Peyer's patch (tissue), 4 donors: Measurements from ENCODE around the gene TEX35. TPM values are rescaled to one million over a fixed set of nuclear protein-coding genes. Genes with fewer than 3 reads are reported as not detected.

Source experiments
- DNase-seq, 3 donors: peaks; one replicate each; pipeline ENCODE4 v3.0.0-alpha.2; 2017 to 2019
- H3K27ac ChIP-seq, 4 donors: fragments of 200-600 bp; sonication (generic); one replicate each; pipeline ENCODE4 v1.5.1; 2016 to 2019
- H3K27me3 ChIP-seq, 2 donors: fragments of 200-600 bp; sonication (generic); one replicate each; pipeline ENCODE4 v1.5.1; 2019
- H3K36me3 ChIP-seq, 3 donors: fragments of 200-600 bp; sonication (generic); one replicate each; pipeline ENCODE4 v1.5.1; 2016 to 2019
- H3K4me1 ChIP-seq, 4 donors: fragments of 200-600 bp; sonication (generic); one replicate each; pipeline ENCODE4 v1.5.1; 2016 to 2019
- H3K4me3 ChIP-seq, 4 donors: fragments of 200-600 bp; sonication (generic); 1 replicate in 3 of 4; 2 replicates in 1 of 4; pipeline ENCODE4 v1.5.1; 2016 to 2019; ENCODE audit warnings: mild to moderate bottlenecking in 1 of 4
- H3K9me3 ChIP-seq, 4 donors: fragments of 200-600 bp; sonication (generic); one replicate each; pipeline ENCODE4 v1.5.1; 2016 to 2019; ENCODE audit warnings: mild to moderate bottlenecking in 1 of 4
- POLR2A ChIP-seq, 2 donors: fragments of 450-650 bp; IDR thresholded peaks; one replicate each; pipeline ENCODE4 v1.5.1; 2017; ENCODE audit warnings: antibody characterized with exemption in 2 of 2, mild to moderate bottlenecking in 2 of 2, moderate library complexity in 2 of 2
- total RNA-seq, 4 donors: library from RNA; depleted of rRNA; stranded (reverse); fragments of >200 nt; gene quantifications; one replicate each; pipeline ENCODE4 v1.1.0, GENCODE V29; 2016
- TF ChIP-seq, protein P1 (sequence below), 6 experiments: fragments of 450-650 bp in 4 of 6; fragments of 200-600 bp in 2 of 6; sonication (generic) in 1 of 6; IDR thresholded peaks; one replicate each; pipeline ENCODE4 v1.5.1; 2017 to 2019; ENCODE audit warnings: antibody characterized with exemption in 6 of 6, mild to moderate bottlenecking in 3 of 6, moderate library complexity in 1 of 6

The TEX35 gene
- total RNA-seq, 4 donors from 2014 or later = not detected

DNA sequence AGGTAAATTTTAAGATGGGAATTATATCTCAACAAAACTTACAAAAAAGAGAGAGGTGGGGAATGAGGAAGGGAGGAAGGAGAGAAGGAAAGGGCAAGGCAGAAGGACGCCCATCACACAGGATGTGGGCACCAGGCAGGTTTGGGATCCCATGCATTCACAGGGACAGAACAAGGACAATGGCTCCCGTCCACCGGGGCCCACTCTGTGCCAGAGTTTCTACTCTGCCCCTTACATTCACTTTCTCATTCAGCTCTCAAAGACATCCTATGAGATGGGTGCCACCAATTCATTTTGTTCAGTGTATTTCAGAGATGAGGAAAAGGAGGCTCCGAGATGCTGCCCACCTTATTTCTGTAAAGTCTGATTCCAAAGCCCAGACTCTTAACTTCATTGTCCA is 23.5 kb upstream of the TEX35 start:
- Histone ChIP-seq H3K27ac (no peak overlapping the region), H3K27me3 (no peaks in the 10 kb centered on the region), H3K4me3 (no peak overlapping the region), H3K4me1 (peaks cover 0 to 7% (median 0%) of the 10 kb centered on the region in 4 donors), H3K9me3 (no peaks in the 10 kb centered on the region), H3K36me3 (no peaks in the 10 kb centered on the region)
- TF ChIP-seq, protein P1, sequence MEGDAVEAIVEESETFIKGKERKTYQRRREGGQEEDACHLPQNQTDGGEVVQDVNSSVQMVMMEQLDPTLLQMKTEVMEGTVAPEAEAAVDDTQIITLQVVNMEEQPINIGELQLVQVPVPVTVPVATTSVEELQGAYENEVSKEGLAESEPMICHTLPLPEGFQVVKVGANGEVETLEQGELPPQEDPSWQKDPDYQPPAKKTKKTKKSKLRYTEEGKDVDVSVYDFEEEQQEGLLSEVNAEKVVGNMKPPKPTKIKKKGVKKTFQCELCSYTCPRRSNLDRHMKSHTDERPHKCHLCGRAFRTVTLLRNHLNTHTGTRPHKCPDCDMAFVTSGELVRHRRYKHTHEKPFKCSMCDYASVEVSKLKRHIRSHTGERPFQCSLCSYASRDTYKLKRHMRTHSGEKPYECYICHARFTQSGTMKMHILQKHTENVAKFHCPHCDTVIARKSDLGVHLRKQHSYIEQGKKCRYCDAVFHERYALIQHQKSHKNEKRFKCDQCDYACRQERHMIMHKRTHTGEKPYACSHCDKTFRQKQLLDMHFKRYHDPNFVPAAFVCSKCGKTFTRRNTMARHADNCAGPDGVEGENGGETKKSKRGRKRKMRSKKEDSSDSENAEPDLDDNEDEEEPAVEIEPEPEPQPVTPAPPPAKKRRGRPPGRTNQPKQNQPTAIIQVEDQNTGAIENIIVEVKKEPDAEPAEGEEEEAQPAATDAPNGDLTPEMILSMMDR (IDR thresholded peaks at IDR 0.05) = no peak
- TF ChIP-seq POLR2A (IDR thresholded peaks at IDR 0.05) = no peak
- DNase-seq = no peak

- no peak overlapping the region for H3K27ac ChIP-seq
- DNase-seq = peak in 1 of 3 donors; percentile 35
- H3K36me3 ChIP-seq = no peaks in the 10 kb centered on the region
- H3K27me3 ChIP-seq = no peaks in the 10 kb centered on the region
- TF ChIP-seq, protein P1 (IDR thresholded peaks at IDR 0.05) = no peak
- TF ChIP-seq POLR2A (IDR thresholded peaks at IDR 0.05) = no peak
- no peaks in the 10 kb centered on the region for H3K9me3 ChIP-seq
- H3K4me1 ChIP-seq = peaks cover 0 to 7% (median 0%) of the 10 kb centered on the region in 4 donors
- no peak overlapping the region for H3K4me3 ChIP-seq
These were observed 22.8 kb upstream of the TEX35 start for GRCh38 chr1:178490136-178490535.

DNA sequence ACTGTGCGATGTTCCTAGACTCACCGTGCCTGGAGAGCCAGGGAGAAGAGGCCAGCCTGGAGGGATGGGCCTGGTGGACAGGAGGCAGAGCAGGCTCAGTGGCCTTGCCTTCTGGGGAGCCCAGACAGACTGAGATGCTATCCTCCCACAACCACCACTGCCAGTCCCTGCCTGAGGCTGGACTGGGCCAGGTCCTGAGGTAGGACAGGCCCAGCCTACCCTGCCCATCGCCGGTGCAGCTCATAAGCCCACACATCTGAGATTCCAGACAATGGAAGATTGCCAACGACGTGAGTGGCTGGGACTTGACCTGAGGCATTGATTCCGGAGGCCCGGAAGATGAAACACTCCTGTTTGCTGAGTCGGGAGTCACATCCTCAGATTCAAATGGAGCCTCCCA is 21.9 kb upstream of the TEX35 start:
- H3K27me3 ChIP-seq = no peaks in the 10 kb centered on the region
- TF ChIP-seq POLR2A (IDR thresholded peaks at IDR 0.05) = no peak
- TF ChIP-seq, protein P1 (IDR thresholded peaks at IDR 0.05) = no peak
- DNase-seq = peak in 1 of 3 donors; percentile 34
- H3K27ac ChIP-seq = no peak overlapping the region
- peaks cover 0 to 7% (median 0%) of the 10 kb centered on the region in 4 donors for H3K4me1 ChIP-seq
- H3K36me3 ChIP-seq = no peaks in the 10 kb centered on the region
- H3K4me3 ChIP-seq = no peak overlapping the region
- no peaks in the 10 kb centered on the region for H3K9me3 ChIP-seq

DNA sequence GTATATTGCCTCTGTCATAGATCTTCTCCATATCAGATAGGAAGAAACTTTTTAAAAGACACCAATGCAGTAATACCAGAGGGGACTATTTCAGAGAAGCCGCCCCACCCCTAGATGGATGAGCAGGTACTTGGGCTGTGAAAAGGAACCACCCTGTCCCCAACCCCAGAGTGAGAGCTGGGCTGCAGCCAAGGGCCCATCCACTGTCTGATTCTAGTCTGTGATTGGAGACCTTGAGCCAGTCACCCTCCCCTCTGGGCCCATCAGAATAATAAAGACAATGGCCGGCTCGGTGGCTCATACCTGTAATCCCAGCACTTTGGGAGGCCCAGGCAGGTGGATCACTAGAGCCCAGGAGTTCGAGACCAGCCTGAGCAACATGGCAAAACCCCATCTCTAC is 21.2 kb upstream of the TEX35 start:
- TF ChIP-seq, protein P1 (IDR thresholded peaks at IDR 0.05) = no peak
- no peak for TF ChIP-seq POLR2A (IDR thresholded peaks at IDR 0.05)
- no peaks in the 10 kb centered on the region for H3K27me3 ChIP-seq
- no peak overlapping the region for H3K27ac ChIP-seq
- no peaks in the 10 kb centered on the region for H3K36me3 ChIP-seq
- peaks cover 0 to 3% (median 0%) of the 10 kb centered on the region in 4 donors for H3K4me1 ChIP-seq
- H3K4me3 ChIP-seq = no peak overlapping the region
- no peak for DNase-seq
- H3K9me3 ChIP-seq = no peaks in the 10 kb centered on the region

- TF ChIP-seq POLR2A (IDR thresholded peaks at IDR 0.05) = no peak
- TF ChIP-seq, protein P1 (IDR thresholded peaks at IDR 0.05) = no peak
- H3K4me1 ChIP-seq = no peaks in the 10 kb centered on the region
- no peaks in the 10 kb centered on the region for H3K27me3 ChIP-seq
- no peak overlapping the region for H3K4me3 ChIP-seq
- H3K36me3 ChIP-seq = no peaks in the 10 kb centered on the region
- no peak overlapping the region for H3K27ac ChIP-seq
- no peak for DNase-seq
- no peaks in the 10 kb centered on the region for H3K9me3 ChIP-seq
These were observed 20.6 kb upstream of the TEX35 start for GRCh38 chr1:178492341-178492740.

- peak in 1 of 3 donors; percentile 30 for DNase-seq
- Histone ChIP-seq H3K4me3 (no peak overlapping the region), H3K36me3 (no peaks in the 10 kb centered on the region)
These were observed 19.6 kb upstream of the TEX35 start for GRCh38 chr1:178493301-178493741.

More at GRCh38 chr1:178493301-178493741, 19.6 kb upstream of the TEX35 start:
- Histone ChIP-seq H3K4me1 (no peaks in the 10 kb centered on the region), H3K27me3 (no peaks in the 10 kb centered on the region), H3K27ac (no peak overlapping the region), H3K9me3 (no peaks in the 10 kb centered on the region)
- no peak for TF ChIP-seq POLR2A (IDR thresholded peaks at IDR 0.05)
- TF ChIP-seq, protein P1 (IDR thresholded peaks at IDR 0.05) = no peak
